ENCODE data around the gene ZDHHC9. TPM values are rescaled to one million over a fixed set of nuclear protein-coding genes. Genes with fewer than 3 reads are reported as not detected.

ZDHHC9 gene
- total RNA-seq, 4 donors from 2014 or later: 7.9 to 25.3 (median 14.7) TPM

DNA sequence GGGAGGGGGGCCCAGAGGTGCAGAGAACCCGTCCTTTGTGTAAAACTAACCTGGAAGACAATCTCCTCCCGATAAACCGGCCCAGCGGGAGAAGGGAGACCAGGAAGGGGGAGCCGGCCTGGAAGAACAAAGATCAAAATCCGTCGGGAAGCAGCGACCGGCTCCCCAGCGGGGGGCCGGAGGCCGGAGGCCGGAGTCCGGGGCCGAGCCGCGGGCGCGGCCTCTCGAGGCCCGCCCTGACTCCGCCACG, 552 bp downstream of the ZDHHC9 start:
- H3K9me3 ChIP-seq: no peaks in the 10 kb centered on the region
- peak overlapping the region; percentile 68 to 77 (median 72) for H3K4me3 ChIP-seq
- in situ Hi-C loops (cut with MboI; ENCODE audit: low sequenced_read_pairs in 4 of 4): loop anchor here in 2 of 4 donors (25.0 kb wide), 2 partner anchors 206 to 231 kb away; no protein-coding TSS in a partner anchor
- H3K36me3 ChIP-seq: no peaks in the 10 kb centered on the region
- ATAC-seq: no peak
- intact Hi-C loops (cut with DNase I; ENCODE audit: low total_unique reads): loop anchor here (5.0 to 10.0 kb wide), 4 partner anchors 62 to 238 kb away; partner anchors contain the start of genes APLN, BCORL1 and UTP14A
- H3K27ac ChIP-seq: peak overlapping the region; percentile 76 to 89 (median 84)
- no peaks in the 10 kb centered on the region for H3K4me1 ChIP-seq
- H3K27me3 ChIP-seq: no peaks in the 10 kb centered on the region
- no peak for TF ChIP-seq CTCF (IDR thresholded peaks at IDR 0.05 in 4 of 5, conservative IDR thresholded peaks at IDR 0.05 in 1 of 5)
- no peak for DNase-seq

GRCh38 chrX:129842510-129843208, 1.0 kb downstream of the ZDHHC9 start:
- peak; percentile 43 to 46 for ATAC-seq

GRCh38 chrX:129840344-129840743, 3.3 kb downstream of the ZDHHC9 start:
- H3K4me1 ChIP-seq: no peaks in the 10 kb centered on the region
- no peak overlapping the region for H3K27ac ChIP-seq
- in situ Hi-C loops (cut with MboI; ENCODE audit: low sequenced_read_pairs in 4 of 4): loop anchor here in 2 of 4 donors (25.0 kb wide), 2 partner anchors 203 to 228 kb away; no protein-coding TSS in a partner anchor
- intact Hi-C loops (cut with DNase I; ENCODE audit: low total_unique reads): loop anchor here (5.0 to 10.0 kb wide), 4 partner anchors 64 to 236 kb away; partner anchors contain the start of genes APLN, BCORL1 and UTP14A
- no peak overlapping the region for H3K4me3 ChIP-seq
- TF ChIP-seq CTCF (IDR thresholded peaks at IDR 0.05 in 4 of 5, conservative IDR thresholded peaks at IDR 0.05 in 1 of 5): no peak
- no peak for TF ChIP-seq POLR2A (IDR thresholded peaks at IDR 0.05)
- no peaks in the 10 kb centered on the region for H3K36me3 ChIP-seq
- ATAC-seq: no peak
- no peaks in the 10 kb centered on the region for H3K27me3 ChIP-seq
- no peaks in the 10 kb centered on the region for H3K9me3 ChIP-seq
- DNase-seq: no peak

More at GRCh38 chrX:129842510-129843208, 1.0 kb downstream of the ZDHHC9 start:
- TF ChIP-seq POLR2A (IDR thresholded peaks at IDR 0.05): no peak
- no peak for TF ChIP-seq CTCF (IDR thresholded peaks at IDR 0.05 in 4 of 5, conservative IDR thresholded peaks at IDR 0.05 in 1 of 5)
- Histone ChIP-seq H3K4me1 (no peaks in the 10 kb centered on the region), H3K9me3 (no peaks in the 10 kb centered on the region), H3K27me3 (no peaks in the 10 kb centered on the region), H3K36me3 (no peaks in the 10 kb centered on the region), H3K4me3 (peak overlapping the region; percentile 68 to 77 (median 72)), H3K27ac (peak overlapping the region; percentile 76 to 89 (median 84))
- DNase-seq: peak in 1 of 2 donors; percentile 18
- in situ Hi-C loops (cut with MboI; ENCODE audit: low sequenced_read_pairs in 4 of 4) (loop anchor here in 2 of 4 donors (25.0 kb wide), 2 partner anchors 205 to 230 kb away; no protein-coding TSS in a partner anchor), intact Hi-C loops (cut with DNase I; ENCODE audit: low total_unique reads) (loop anchor here (5.0 to 10.0 kb wide), 4 partner anchors 62 to 238 kb away; partner anchors contain the start of genes APLN, BCORL1 and UTP14A)

DNA sequence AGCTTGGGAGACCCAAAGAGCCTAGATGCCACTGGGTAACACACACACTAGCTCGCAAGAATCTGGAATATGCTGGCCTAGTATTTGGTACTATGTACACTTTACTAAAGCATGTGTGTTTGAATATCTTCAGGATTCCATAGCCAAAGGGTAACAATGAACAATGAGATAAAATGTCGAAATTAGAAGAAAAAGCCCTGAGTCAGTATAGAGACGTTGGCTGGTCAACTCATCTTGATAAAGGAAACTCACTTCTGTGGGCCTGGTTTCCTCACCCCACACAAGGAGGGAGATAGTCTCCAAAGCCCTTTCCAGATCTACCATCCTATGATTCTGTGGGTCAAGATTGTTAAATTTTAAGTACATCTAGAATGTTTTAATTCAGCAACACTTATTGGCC, 6.9 kb downstream of the ZDHHC9 start:
- Histone ChIP-seq H3K4me3 (no peak overlapping the region), H3K27me3 (no peaks in the 10 kb centered on the region), H3K9me3 (no peaks in the 10 kb centered on the region), H3K4me1 (no peaks in the 10 kb centered on the region), H3K27ac (no peak overlapping the region), H3K36me3 (no peaks in the 10 kb centered on the region)
- no peak for DNase-seq
- no peak for ATAC-seq
- in situ Hi-C loops (cut with MboI; ENCODE audit: low sequenced_read_pairs in 4 of 4): loop anchor here in 2 of 4 donors (25.0 kb wide), 2 partner anchors 200 to 225 kb away; no protein-coding TSS in a partner anchor
- intact Hi-C loops (cut with DNase I; ENCODE audit: low total_unique reads): no loop called here
- TF ChIP-seq POLR2A (IDR thresholded peaks at IDR 0.05): no peak
- TF ChIP-seq CTCF (IDR thresholded peaks at IDR 0.05 in 4 of 5, conservative IDR thresholded peaks at IDR 0.05 in 1 of 5): no peak
